H9 (cell line): ENCODE data around the gene ADGRG7. TPM values are rescaled to one million over a fixed set of nuclear protein-coding genes. Genes with fewer than 3 reads are reported as not detected.

Source experiments
- DNase-seq: peaks from one replicate; pipeline ENCODE4 v3.0.0-alpha.2; 2017
- H2AFZ ChIP-seq: one replicate; pipeline ENCODE4 v1.6.1; 2013; ENCODE audit warnings: mild to moderate bottlenecking, low read length, control low read depth, moderate library complexity
- H2AK5ac ChIP-seq: 2 replicates; pipeline ENCODE4 v1.6.1; 2013; ENCODE audit warnings: low read length, control low read depth, mixed read lengths; ENCODE audit not compliant: insufficient read length
- H2BK120ac ChIP-seq: one replicate; pipeline ENCODE4 v1.6.1; 2013; ENCODE audit warnings: low read depth, mild to moderate bottlenecking, low read length, control low read depth, inconsistent platforms; ENCODE audit not compliant: poor library complexity, severe bottlenecking
- H2BK12ac ChIP-seq: 2 replicates; pipeline ENCODE4 v1.6.1; 2013; ENCODE audit warnings: low read length, control low read depth, mixed read lengths, low read depth; ENCODE audit not compliant: insufficient read length
- H2BK15ac ChIP-seq: 2 replicates; pipeline ENCODE4 v1.6.1; 2013; ENCODE audit warnings: low read depth, low read length, control low read depth
- H2BK20ac ChIP-seq: one replicate; pipeline ENCODE4 v1.6.1; 2013; ENCODE audit warnings: low read depth, mild to moderate bottlenecking, low read length, control low read depth, inconsistent platforms; ENCODE audit not compliant: poor library complexity, severe bottlenecking
- H2BK5ac ChIP-seq: 2 replicates; pipeline ENCODE4 v1.6.1; 2013; ENCODE audit warnings: low read length, control low read depth, mixed read lengths; ENCODE audit not compliant: insufficient read length
- H3K14ac ChIP-seq: 2 replicates; pipeline ENCODE4 v1.6.1; 2013; ENCODE audit warnings: low read length, control low read depth; ENCODE audit not compliant: insufficient read depth
- H3K18ac ChIP-seq: 2 replicates; pipeline ENCODE4 v1.6.1; 2013; ENCODE audit warnings: low read depth, mild to moderate bottlenecking, mixed read lengths, low read length, control low read depth; ENCODE audit not compliant: insufficient read length
- H3K23ac ChIP-seq: 2 replicates; pipeline ENCODE4 v1.6.1; 2013; ENCODE audit warnings: low read length, control low read depth, mixed read lengths, low read depth; ENCODE audit not compliant: insufficient read length
- H3K23me2 ChIP-seq: 2 replicates; pipeline ENCODE4 v1.6.1; 2013; ENCODE audit warnings: low read depth, mild to moderate bottlenecking, mixed read lengths, low read length, control low read depth; ENCODE audit not compliant: insufficient read length, poor library complexity, severe bottlenecking
- H3K27ac ChIP-seq: 2 replicates; pipeline ENCODE4 v1.5.1; 2013; ENCODE audit warnings: low read length, control low read depth, mixed read lengths, low read depth; ENCODE audit not compliant: insufficient read length
- H3K27me3 ChIP-seq: 2 replicates; pipeline ENCODE4 v1.6.1; 2013; ENCODE audit warnings: low read length, control low read depth, inconsistent platforms; ENCODE audit not compliant: insufficient read depth
- H3K4ac ChIP-seq: 2 replicates; pipeline ENCODE4 v1.6.1; 2013; ENCODE audit warnings: low read depth, mild to moderate bottlenecking, control low read depth, inconsistent platforms, low read length, moderate library complexity
- H3K4me1 ChIP-seq: 2 replicates; pipeline ENCODE4 v1.6.1; 2013; ENCODE audit warnings: low read length, control low read depth, inconsistent platforms; ENCODE audit not compliant: insufficient read depth
- H3K4me2 ChIP-seq: 2 replicates; pipeline ENCODE4 v1.6.1; 2013; ENCODE audit warnings: low read length, control low read depth, mixed read lengths; ENCODE audit not compliant: insufficient read length, insufficient read depth
- H3K56ac ChIP-seq: 2 replicates; pipeline ENCODE4 v1.6.1; 2013; ENCODE audit warnings: low read depth, mild to moderate bottlenecking, mixed read lengths, low read length, control low read depth; ENCODE audit not compliant: insufficient read length
- H3K79me1 ChIP-seq: 2 replicates; pipeline ENCODE4 v1.6.1; 2013; ENCODE audit warnings: low read depth, mild to moderate bottlenecking, moderate library complexity, low read length, control low read depth, inconsistent platforms; ENCODE audit not compliant: insufficient read depth, poor library complexity, severe bottlenecking
- H3K79me2 ChIP-seq: 2 replicates; pipeline ENCODE4 v1.6.1; 2013; ENCODE audit warnings: low read length, control low read depth, inconsistent platforms; ENCODE audit not compliant: insufficient read depth
- H3K9ac ChIP-seq: 2 replicates; pipeline ENCODE4 v1.6.1; 2013; ENCODE audit warnings: low read length, control low read depth, mixed read lengths; ENCODE audit not compliant: insufficient read length; ENCODE audit errors: extremely low read depth
- H3K9me3 ChIP-seq: one replicate; pipeline ENCODE4 v1.6.1; 2013; ENCODE audit warnings: low read depth, low read length, inconsistent platforms; ENCODE audit not compliant: control insufficient read depth
- H3T11ph ChIP-seq: one replicate; pipeline ENCODE4 v1.6.1; 2013; ENCODE audit warnings: mild to moderate bottlenecking, low read length, control low read depth, inconsistent platforms
- H4K20me1 ChIP-seq: one replicate; pipeline ENCODE4 v1.6.1; 2013; ENCODE audit not compliant: control insufficient read depth, insufficient read length, insufficient read depth
- H4K5ac ChIP-seq: 2 replicates; pipeline ENCODE4 v1.6.1; 2013; ENCODE audit warnings: low read depth, mild to moderate bottlenecking, mixed read lengths, low read length, control low read depth; ENCODE audit not compliant: insufficient read length
- H4K8ac ChIP-seq: replicated peaks from 2 replicates; pipeline ENCODE4 v1.6.1; 2013; ENCODE audit warnings: low read length, control low read depth, mixed read lengths, low read depth; ENCODE audit not compliant: insufficient read length
- H4K91ac ChIP-seq: 2 replicates; pipeline ENCODE4 v1.6.1; 2013; ENCODE audit warnings: low read depth, mild to moderate bottlenecking, moderate library complexity, mixed read lengths, low read length, control low read depth; ENCODE audit not compliant: insufficient read length
- H3K27ac Mint-ChIP-seq, 3 experiments: 2 replicates in 2 of 3; 3 replicates in 1 of 3; pipeline ENCODE4 v1.8.0; 2020 to 2021; ENCODE audit warnings: mixed read lengths in 3 of 3, mild to moderate bottlenecking in 1 of 3, moderate library complexity in 1 of 3
- H3K27me3 Mint-ChIP-seq: 2 replicates; pipeline ENCODE4 v1.8.0; 2021; ENCODE audit warnings: low read depth, mild to moderate bottlenecking, moderate library complexity, mixed read lengths
- H3K36me3 Mint-ChIP-seq, 3 experiments: 2 replicates in 2 of 3; 3 replicates in 1 of 3; pipeline ENCODE4 v1.8.0; 2020 to 2021; ENCODE audit warnings: low read depth in 3 of 3, mixed read lengths in 3 of 3; ENCODE audit not compliant: insufficient read depth in 1 of 3
- H3K4me1 Mint-ChIP-seq, 2 experiments: 2 replicates each; pipeline ENCODE4 v1.8.0; 2020; ENCODE audit warnings: mixed read lengths in 2 of 2
- H3K4me3 Mint-ChIP-seq, 2 experiments: 2 replicates in 1 of 2; 3 replicates in 1 of 2; pipeline ENCODE4 v1.8.0; 2020 to 2021; ENCODE audit warnings: mild to moderate bottlenecking in 2 of 2, mixed read lengths in 2 of 2, moderate library complexity in 1 of 2
- H3K9me3 Mint-ChIP-seq, 2 experiments: 2 replicates in 1 of 2; 3 replicates in 1 of 2; pipeline ENCODE4 v1.8.0; 2020; ENCODE audit warnings: mild to moderate bottlenecking in 2 of 2, mixed read lengths in 2 of 2, moderate library complexity in 1 of 2
- WGBS: extraction: QIAGEN DNeasy Blood & Tissue Kit; methylation state at CpG from one replicate; pipeline ENCODE4 v1.1.7; 2013; ENCODE audit warnings: missing lambda C conversion rate, low lambda C conversion rate, mixed read lengths; ENCODE audit not compliant: insufficient read length; ENCODE audit errors: extremely low coverage; 5-methylcytosine and 5-hydroxymethylcytosine counted together
- total RNA-seq: library from RNA; stranded (reverse); gene quantifications from 2 replicates; pipeline ENCODE4 v1.2.1, GENCODE V29; 2021
- TF ChIP-seq, protein P1 (sequence below): fragments of 200-600 bp; sonication (generic); conservative IDR thresholded peaks from 3 replicates; pipeline ENCODE4 v1.8.0; 2021; ENCODE audit warnings: antibody characterized with exemption, mild to moderate bottlenecking

Gene ADGRG7
- total RNA-seq, 1 experiment from 2014 or later: not detected

DNA sequence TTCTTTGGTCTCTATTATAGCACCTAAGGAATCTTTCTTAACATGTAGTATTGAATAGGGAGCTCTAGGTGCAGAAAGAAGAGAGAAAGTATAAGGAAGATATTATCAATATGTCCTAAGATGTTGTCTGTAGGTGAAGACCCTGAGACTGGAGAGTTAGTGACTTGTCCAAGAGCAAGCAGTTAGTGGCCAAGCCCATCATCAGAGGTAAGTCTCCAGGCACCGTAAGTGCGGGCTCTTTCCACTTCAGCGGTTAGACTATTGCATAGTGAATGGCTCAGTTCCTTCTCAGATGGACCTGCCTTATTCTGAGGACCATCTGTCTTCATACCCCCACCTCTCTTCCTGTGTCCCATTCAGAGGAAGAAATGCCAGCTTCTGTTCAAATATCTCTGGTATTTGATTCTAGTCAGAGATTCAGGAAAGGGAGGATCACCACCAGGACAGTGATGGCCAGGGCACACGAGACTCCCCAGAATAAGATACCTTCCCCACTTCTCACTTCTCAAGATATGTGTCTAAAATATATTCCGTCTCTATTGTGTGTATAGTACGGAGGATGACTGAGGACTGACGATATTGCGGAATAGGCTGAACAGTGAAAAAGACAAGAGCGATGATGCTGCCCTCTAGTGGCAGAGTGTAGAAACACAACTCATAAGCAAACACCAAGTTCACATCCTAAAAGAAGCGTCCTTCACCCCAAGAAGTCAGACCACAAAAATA is 19.1 kb upstream of the ADGRG7 start:
- Histone ChIP-seq H4K91ac (no peak overlapping the region), H3K56ac (no peak overlapping the region), H2BK12ac (no peak overlapping the region), H4K8ac (no peak overlapping the region), H3K9me3 (no peaks in the 10 kb centered on the region), H4K20me1 (no peaks in the 10 kb centered on the region), H3K27me3 (no peaks in the 10 kb centered on the region), H3K14ac (no peak overlapping the region), H3K79me1 (no peaks in the 10 kb centered on the region), H3K79me2 (no peaks in the 10 kb centered on the region), H3K4me2 (peak overlapping the region; percentile 63), H2BK20ac (no peak overlapping the region), H3K4me1 (no peaks in the 10 kb centered on the region), H3K23me2 (no peaks in the 10 kb centered on the region), H3K27ac (no peak overlapping the region), H2BK15ac (no peak overlapping the region), H3K4ac (no peak overlapping the region), H2BK5ac (no peak overlapping the region), H2AK5ac (no peak overlapping the region), H3K9ac (no peak overlapping the region), H3K23ac (no peak overlapping the region), H2AFZ (no peak overlapping the region), H3K18ac (no peak overlapping the region), H4K5ac (no peak overlapping the region), H3T11ph (no peak overlapping the region), H2BK120ac (no peak overlapping the region)
- Mint-ChIP-seq H3K4me1 (peaks cover 3 to 4% of the 10 kb centered on the region in 2 experiments; a peak in 1 of 4 replicates), H3K4me3 (peak overlapping the region; percentile 13 to 45; a peak in 2 of 5 replicates), H3K27ac (no peak overlapping the region), H3K9me3 (peaks cover 15 to 17% of the 10 kb centered on the region in 2 experiments; a peak in 4 of 5 replicates), H3K27me3 (no peaks in the 10 kb centered on the region), H3K36me3 (peaks cover 8 to 13% (median 9%) of the 10 kb centered on the region in 3 experiments)
- TF ChIP-seq, protein P1, sequence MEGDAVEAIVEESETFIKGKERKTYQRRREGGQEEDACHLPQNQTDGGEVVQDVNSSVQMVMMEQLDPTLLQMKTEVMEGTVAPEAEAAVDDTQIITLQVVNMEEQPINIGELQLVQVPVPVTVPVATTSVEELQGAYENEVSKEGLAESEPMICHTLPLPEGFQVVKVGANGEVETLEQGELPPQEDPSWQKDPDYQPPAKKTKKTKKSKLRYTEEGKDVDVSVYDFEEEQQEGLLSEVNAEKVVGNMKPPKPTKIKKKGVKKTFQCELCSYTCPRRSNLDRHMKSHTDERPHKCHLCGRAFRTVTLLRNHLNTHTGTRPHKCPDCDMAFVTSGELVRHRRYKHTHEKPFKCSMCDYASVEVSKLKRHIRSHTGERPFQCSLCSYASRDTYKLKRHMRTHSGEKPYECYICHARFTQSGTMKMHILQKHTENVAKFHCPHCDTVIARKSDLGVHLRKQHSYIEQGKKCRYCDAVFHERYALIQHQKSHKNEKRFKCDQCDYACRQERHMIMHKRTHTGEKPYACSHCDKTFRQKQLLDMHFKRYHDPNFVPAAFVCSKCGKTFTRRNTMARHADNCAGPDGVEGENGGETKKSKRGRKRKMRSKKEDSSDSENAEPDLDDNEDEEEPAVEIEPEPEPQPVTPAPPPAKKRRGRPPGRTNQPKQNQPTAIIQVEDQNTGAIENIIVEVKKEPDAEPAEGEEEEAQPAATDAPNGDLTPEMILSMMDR: peak; percentile 92
- WGBS: no CpG with 5 or more reads among the region's 10 CpGs
- peak; percentile 43 for DNase-seq
